ENCODE data around the gene CSE1L. TPM values are rescaled to one million over a fixed set of nuclear protein-coding genes. Genes with fewer than 3 reads are reported as not detected.
"Not testable (repeated sequence)": the region's sequence is repeated elsewhere in the genome, so short reads cannot be mapped to it uniquely, and the experiment has no call there.

Gene CSE1L
- total RNA-seq, 1 experiment from 2014 or later, result 246 TPM

DNA sequence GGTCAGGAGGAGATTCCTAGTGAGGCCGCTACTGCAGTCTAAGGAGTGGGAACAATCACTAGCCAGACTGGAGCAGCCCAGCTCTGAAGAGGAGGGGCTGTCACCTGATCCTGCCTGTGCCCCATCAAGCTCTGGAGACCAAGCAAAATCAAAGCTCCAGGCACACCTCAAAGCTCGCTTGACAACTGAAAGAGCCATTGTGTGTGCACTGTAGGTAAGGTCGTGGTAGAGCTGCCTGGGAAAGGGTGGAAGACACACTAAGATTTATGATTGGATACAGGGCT is 58.2 kb downstream of the CSE1L start:
- Histone ChIP-seq H3K79me2 (ENCODE audit: insufficient read depth, low read length) (no peaks in the 10 kb centered on the region), H3K79me1 (ENCODE audit: insufficient read depth, low read depth, low read length, poor library complexity, severe bottlenecking) (no peaks in the 10 kb centered on the region), H2BK15ac (ENCODE audit: low read depth, low read length) (no peak overlapping the region), H4K8ac (replicated peaks; ENCODE audit: insufficient read length, low read depth, low read length) (no peak overlapping the region), H2BK20ac (ENCODE audit: low read depth, low read length, poor library complexity, severe bottlenecking) (no peak overlapping the region), H4K5ac (ENCODE audit: insufficient read length, low read depth, low read length) (no peak overlapping the region), H2AFZ (ENCODE audit: low read length) (no peak overlapping the region), H3K14ac (ENCODE audit: insufficient read depth, low read length) (no peak overlapping the region), H3K23ac (ENCODE audit: insufficient read length, low read depth, low read length) (no peak overlapping the region), H2BK12ac (ENCODE audit: insufficient read length, low read depth, low read length) (no peak overlapping the region), H3K27ac (ENCODE audit: insufficient read length, low read depth, low read length) (no peak overlapping the region), H4K20me1 (ENCODE audit: control insufficient read depth, insufficient read depth, insufficient read length) (no peaks in the 10 kb centered on the region), H3K23me2 (ENCODE audit: insufficient read length, low read depth, low read length, poor library complexity, severe bottlenecking) (no peaks in the 10 kb centered on the region), H3K4me2 (ENCODE audit: insufficient read depth, insufficient read length, low read length) (no peak overlapping the region), H3K4ac (ENCODE audit: low read depth, low read length) (no peak overlapping the region), H3K56ac (ENCODE audit: insufficient read length, low read depth, low read length) (no peak overlapping the region), H4K91ac (ENCODE audit: insufficient read length, low read depth, low read length) (no peak overlapping the region), H3K18ac (ENCODE audit: insufficient read length, low read depth, low read length) (no peak overlapping the region), H3T11ph (ENCODE audit: low read length) (no peak overlapping the region), H2BK5ac (ENCODE audit: insufficient read length, low read length) (no peak overlapping the region), H2BK120ac (ENCODE audit: low read depth, low read length, poor library complexity, severe bottlenecking) (no peak overlapping the region), H3K27me3 (ENCODE audit: insufficient read depth, low read length) (no peaks in the 10 kb centered on the region), H3K9ac (ENCODE audit: extremely low read depth, insufficient read length, low read length) (no peak overlapping the region), H2AK5ac (ENCODE audit: insufficient read length, low read length) (no peak overlapping the region), H3K4me1 (ENCODE audit: insufficient read depth, low read length) (no peaks in the 10 kb centered on the region), H3K9me3 (ENCODE audit: control insufficient read depth, low read depth, low read length) (no peaks in the 10 kb centered on the region)
- Mint-ChIP-seq H3K4me3 (no peak overlapping the region), H3K36me3 (ENCODE audit: insufficient read depth in 1 of 3, low read depth in 3 of 3) (peaks cover 30 to 54% (median 45%) of the 10 kb centered on the region in 3 experiments; a peak in 6 of 7 replicates), H3K27ac (peak overlapping the region; percentile 61 to 81 (median 67); a peak in 5 of 7 replicates), H3K4me1 (peaks cover 6 to 8% of the 10 kb centered on the region in 2 experiments; a peak in 3 of 4 replicates), H3K9me3 (no peaks in the 10 kb centered on the region), H3K27me3 (ENCODE audit: low read depth) (no peaks in the 10 kb centered on the region; the same call in 1 of the 2 replicates)
- TF ChIP-seq, protein P1, sequence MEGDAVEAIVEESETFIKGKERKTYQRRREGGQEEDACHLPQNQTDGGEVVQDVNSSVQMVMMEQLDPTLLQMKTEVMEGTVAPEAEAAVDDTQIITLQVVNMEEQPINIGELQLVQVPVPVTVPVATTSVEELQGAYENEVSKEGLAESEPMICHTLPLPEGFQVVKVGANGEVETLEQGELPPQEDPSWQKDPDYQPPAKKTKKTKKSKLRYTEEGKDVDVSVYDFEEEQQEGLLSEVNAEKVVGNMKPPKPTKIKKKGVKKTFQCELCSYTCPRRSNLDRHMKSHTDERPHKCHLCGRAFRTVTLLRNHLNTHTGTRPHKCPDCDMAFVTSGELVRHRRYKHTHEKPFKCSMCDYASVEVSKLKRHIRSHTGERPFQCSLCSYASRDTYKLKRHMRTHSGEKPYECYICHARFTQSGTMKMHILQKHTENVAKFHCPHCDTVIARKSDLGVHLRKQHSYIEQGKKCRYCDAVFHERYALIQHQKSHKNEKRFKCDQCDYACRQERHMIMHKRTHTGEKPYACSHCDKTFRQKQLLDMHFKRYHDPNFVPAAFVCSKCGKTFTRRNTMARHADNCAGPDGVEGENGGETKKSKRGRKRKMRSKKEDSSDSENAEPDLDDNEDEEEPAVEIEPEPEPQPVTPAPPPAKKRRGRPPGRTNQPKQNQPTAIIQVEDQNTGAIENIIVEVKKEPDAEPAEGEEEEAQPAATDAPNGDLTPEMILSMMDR (conservative IDR thresholded peaks at IDR 0.05), result no peak
- peak; percentile 52 for DNase-seq
- WGBS (ENCODE audit: extremely low coverage, insufficient read length, low lambda C conversion rate), result no CpG with 5 or more reads among the region's 3 CpGs

DNA sequence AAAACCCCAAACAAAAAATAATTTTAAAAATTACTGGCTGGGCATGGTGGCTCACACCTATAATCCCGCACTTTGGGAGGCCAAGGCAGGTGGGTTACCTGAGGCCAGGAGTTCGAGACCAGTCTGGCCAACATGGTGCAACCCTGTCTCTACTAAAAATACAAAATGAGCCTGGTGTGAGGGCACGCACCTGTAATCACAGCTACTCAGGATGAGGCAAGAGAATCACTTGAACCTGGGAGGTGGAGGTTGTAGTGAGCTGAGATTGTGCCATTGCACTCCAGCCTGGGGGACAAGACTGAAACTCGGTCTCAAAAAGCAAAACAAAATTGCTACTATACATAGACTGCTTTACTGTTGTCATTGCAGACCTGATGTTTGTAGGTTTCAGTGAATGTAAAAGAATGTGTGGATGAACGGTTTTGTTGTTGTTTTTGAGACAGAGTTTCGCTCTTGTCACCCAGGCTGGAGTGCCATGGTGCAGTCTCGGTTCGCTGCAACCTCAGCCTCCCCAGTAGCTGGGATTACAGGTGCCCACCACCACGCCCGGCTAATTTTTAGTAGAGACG is 59.0 kb downstream of the CSE1L start:
- Mint-ChIP-seq H3K36me3 (ENCODE audit: insufficient read depth in 1 of 3, low read depth in 3 of 3) (peaks cover 29 to 53% (median 44%) of the 10 kb centered on the region in 3 experiments; a peak in 6 of 7 replicates), H3K27ac (peak overlapping the region in 1 of 3 experiments; percentile 28; a peak in 1 of 7 replicates)
- H3T11ph ChIP-seq (ENCODE audit: low read length); H2AK5ac ChIP-seq (ENCODE audit: insufficient read length, low read length); H3K79me1 ChIP-seq (ENCODE audit: insufficient read depth, low read depth, low read length, poor library complexity, severe bottlenecking); H4K91ac ChIP-seq (ENCODE audit: insufficient read length, low read depth, low read length); H3K9me3 Mint-ChIP-seq; H3K9me3 ChIP-seq (ENCODE audit: control insufficient read depth, low read depth, low read length); H3K4me1 Mint-ChIP-seq; H3K56ac ChIP-seq (ENCODE audit: insufficient read length, low read depth, low read length); H3K27ac ChIP-seq (ENCODE audit: insufficient read length, low read depth, low read length); H4K20me1 ChIP-seq (ENCODE audit: control insufficient read depth, insufficient read depth, insufficient read length); H2AFZ ChIP-seq (ENCODE audit: low read length); H3K27me3 ChIP-seq (ENCODE audit: insufficient read depth, low read length); H2BK20ac ChIP-seq (ENCODE audit: low read depth, low read length, poor library complexity, severe bottlenecking); H3K4me1 ChIP-seq (ENCODE audit: insufficient read depth, low read length); H3K9ac ChIP-seq (ENCODE audit: extremely low read depth, insufficient read length, low read length); H2BK120ac ChIP-seq (ENCODE audit: low read depth, low read length, poor library complexity, severe bottlenecking); H3K4me2 ChIP-seq (ENCODE audit: insufficient read depth, insufficient read length, low read length); DNase-seq; H3K79me2 ChIP-seq (ENCODE audit: insufficient read depth, low read length); H3K27me3 Mint-ChIP-seq (ENCODE audit: low read depth); H4K5ac ChIP-seq (ENCODE audit: insufficient read length, low read depth, low read length); H2BK5ac ChIP-seq (ENCODE audit: insufficient read length, low read length); H2BK15ac ChIP-seq (ENCODE audit: low read depth, low read length); H4K8ac ChIP-seq (replicated peaks; ENCODE audit: insufficient read length, low read depth, low read length); H3K18ac ChIP-seq (ENCODE audit: insufficient read length, low read depth, low read length); H3K14ac ChIP-seq (ENCODE audit: insufficient read depth, low read length); H3K23me2 ChIP-seq (ENCODE audit: insufficient read length, low read depth, low read length, poor library complexity, severe bottlenecking); H3K4ac ChIP-seq (ENCODE audit: low read depth, low read length); H3K23ac ChIP-seq (ENCODE audit: insufficient read length, low read depth, low read length); H2BK12ac ChIP-seq (ENCODE audit: insufficient read length, low read depth, low read length); H3K4me3 Mint-ChIP-seq: not testable (repeated sequence)
- WGBS (ENCODE audit: extremely low coverage, insufficient read length, low lambda C conversion rate), result no CpG with 5 or more reads among the region's 11 CpGs

Data from H9 (cell line).